ENCODE measurements around the gene SLC25A34.

The SLC25A34 gene

GRCh38 chr1:15733726-15734226 is 2.3 kb upstream of the SLC25A34 start:
- FAIRE-seq: no peak

- no peak for FAIRE-seq
These were observed 1.8 kb upstream of the SLC25A34 start for GRCh38 chr1:15734296-15734695.

GRCh38 chr1:15734901-15735300 is 1.2 kb upstream of the SLC25A34 start:
- FAIRE-seq: no peak

GRCh38 chr1:15735304-15736037 is 587 bp upstream of the SLC25A34 start:
- FAIRE-seq: no peak

- FAIRE-seq: no peak
These were observed 819 bp downstream of the SLC25A34 start for GRCh38 chr1:15736892-15737261.

GRCh38 chr1:15737324-15738319 is 1.6 kb downstream of the SLC25A34 start:
- FAIRE-seq: no peak

- no peak for FAIRE-seq
These were observed 2.5 kb downstream of the SLC25A34 start for GRCh38 chr1:15738416-15739113.

GRCh38 chr1:15739259-15739658 is 3.2 kb downstream of the SLC25A34 start:
- FAIRE-seq: no peak

- FAIRE-seq: no peak
These were observed 3.7 kb downstream of the SLC25A34 start for GRCh38 chr1:15739745-15740144.

- FAIRE-seq: no peak
These were observed 5.1 kb downstream of the SLC25A34 start for GRCh38 chr1:15740924-15741850.

GRCh38 chr1:15742339-15742801 is 6.3 kb downstream of the SLC25A34 start, which contains the start of gene TMEM82:
TMEM82 (plus strand) TSS chr1:15742499; CDS start chr1:15742560, 61 bp downstream.
- FAIRE-seq: no peak

GRCh38 chr1:15744122-15744679 is 8.1 kb downstream of the SLC25A34 start:
- no peak for FAIRE-seq

- no peak for FAIRE-seq
These were observed 11.3 kb downstream of the SLC25A34 start for GRCh38 chr1:15747378-15747777.

GRCh38 chr1:15748264-15748663 is 12.2 kb downstream of the SLC25A34 start:
- no peak for FAIRE-seq

GRCh38 chr1:15748690-15749398 is 12.8 kb downstream of the SLC25A34 start:
- no peak for FAIRE-seq

GRCh38 chr1:15749399-15750291 is 13.6 kb downstream of the SLC25A34 start:
- no peak for FAIRE-seq

GRCh38 chr1:15750924-15751323 is 14.9 kb downstream of the SLC25A34 start:
- FAIRE-seq: no peak

GRCh38 chr1:15751717-15752116 is 15.7 kb downstream of the SLC25A34 start:
- no peak for FAIRE-seq

- FAIRE-seq: no peak
These were observed 17.7 kb downstream of the SLC25A34 start for GRCh38 chr1:15753776-15754175.
